Caco-2 (cell line): ENCODE results near the gene UCK1. TPM values are rescaled to one million over a fixed set of nuclear protein-coding genes. Genes with fewer than 3 reads are reported as not detected.
A peak's percentile ranks its signal among the peaks of the same experiment; 100 is the strongest.

Experiments
- BruUV-seq: library from RNA; stranded (reverse); fragments of 400-500 nt; replicated peaks from 2 replicates; lab custom pipeline; 2021; lab: Mats Ljungman, UMichigan
- CTCF ChIA-PET: fragments of 300-600 bp; sonication (Branson Sonifier 250); formaldehyde crosslinking; loops from one replicate; lab custom pipeline; 2022; ENCODE audit warnings: antibody characterized with exemption; lab: Charles Lee
- POLR2A ChIA-PET: fragments of 300-600 bp; sonication (Branson Sonifier 250); formaldehyde crosslinking; loops from one replicate; lab custom pipeline; 2022; ENCODE audit warnings: antibody characterized with exemption; lab: Charles Lee
- DNase-seq, 2 experiments: peaks; one replicate each; pipeline versions ENCODE4 v3.0.0 to v3.0.0-alpha.2; 2020 to 2022
- H3K27me3 ChIP-seq: replicated peaks from 2 replicates; pipeline ENCODE4 v1.6.0; 2011; ENCODE audit warnings: low read length; ENCODE audit not compliant: control insufficient read depth, insufficient read depth
- H3K36me3 ChIP-seq: 2 replicates; pipeline ENCODE4 v1.5.1; 2011; ENCODE audit warnings: low read length; ENCODE audit not compliant: control insufficient read depth, insufficient read depth
- H3K4me1 ChIP-seq: fragments of 250-450 bp; sonication (Bioruptor Pico); 2 replicates; pipeline ENCODE4 v1.5.1; 2020; ENCODE audit warnings: mild to moderate bottlenecking
- H3K4me3 ChIP-seq: 2 replicates; pipeline ENCODE4 v1.5.1; 2011; ENCODE audit warnings: low read depth, mild to moderate bottlenecking, control low read depth, low read length
- H3K9me3 ChIP-seq: fragments of 250-450 bp; sonication (Bioruptor Pico); 2 replicates; pipeline ENCODE4 v1.5.1; 2020; ENCODE audit warnings: mild to moderate bottlenecking, moderate library complexity
- H3K27ac Mint-ChIP-seq: one replicate; pipeline ENCODE4 v1.8.0; 2022; ENCODE audit warnings: mixed read lengths; ENCODE audit not compliant: unreplicated experiment
- H3K27me3 Mint-ChIP-seq: one replicate; pipeline ENCODE4 v1.8.0; 2022; ENCODE audit warnings: mixed read lengths; ENCODE audit not compliant: insufficient read depth, unreplicated experiment
- H3K36me3 Mint-ChIP-seq: one replicate; pipeline ENCODE4 v1.8.0; 2022; ENCODE audit warnings: mild to moderate bottlenecking, mixed read lengths; ENCODE audit not compliant: insufficient read depth, unreplicated experiment
- H3K4me1 Mint-ChIP-seq: one replicate; pipeline ENCODE4 v1.8.0; 2022; ENCODE audit warnings: low read depth, mixed read lengths; ENCODE audit not compliant: unreplicated experiment
- H3K4me3 Mint-ChIP-seq: one replicate; pipeline ENCODE4 v1.8.0; 2022; ENCODE audit warnings: mild to moderate bottlenecking, moderate library complexity, mixed read lengths; ENCODE audit not compliant: unreplicated experiment
- H3K9me3 Mint-ChIP-seq: one replicate; pipeline ENCODE4 v1.8.0; 2022; ENCODE audit warnings: mixed read lengths; ENCODE audit not compliant: unreplicated experiment
- intact Hi-C: fragments of 100-400 bp; cut with micrococcal nuclease; formaldehyde crosslinking; loops from one replicate; pipeline ENCODE4 v1.10.0; 2022; ENCODE audit not compliant: unreplicated experiment
- total RNA-seq: library from RNA; stranded (reverse); gene quantifications from 2 replicates; pipeline ENCODE4 v1.2.3, GENCODE V29; 2022
- TF ChIP-seq, protein P1 (sequence below), 2 experiments: fragments of 200-600 bp in 1 of 2; IDR thresholded peaks; 1 replicate in 1 of 2; 2 replicates in 1 of 2; pipeline versions ENCODE4 v1.5.1 to v1.8.0; 2011 to 2022; ENCODE audit warnings: antibody characterized with exemption in 1 of 2, control low read depth in 1 of 2, inconsistent platforms in 1 of 2, low read depth in 1 of 2, low read length in 1 of 2, mild to moderate bottlenecking in 1 of 2, moderate library complexity in 1 of 2; ENCODE audit not compliant: insufficient read depth in 1 of 2, severe bottlenecking in 1 of 2, unreplicated experiment in 1 of 2

The UCK1 gene
- total RNA-seq, 1 experiment from 2014 or later: 25.7 TPM

DNA sequence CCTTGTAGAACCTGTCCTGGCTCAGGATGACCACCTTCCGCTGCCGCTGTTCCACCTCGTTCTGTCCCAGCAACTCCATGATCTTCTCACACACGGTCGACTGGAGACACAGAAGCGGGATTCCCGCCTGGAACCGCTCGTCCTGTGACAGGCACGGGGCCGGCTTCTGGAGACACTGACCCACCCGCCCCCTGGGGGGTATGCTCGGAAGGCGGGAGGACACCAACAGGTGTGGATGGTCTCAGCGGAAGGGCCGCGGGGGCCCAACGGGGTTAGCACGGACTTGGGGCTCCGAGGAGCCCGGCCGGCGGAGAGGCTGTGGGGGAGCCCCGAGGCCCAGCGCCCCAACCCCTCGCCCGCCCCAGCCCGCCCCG lies 530 bp downstream of the UCK1 start:
- TF ChIP-seq, protein P1, sequence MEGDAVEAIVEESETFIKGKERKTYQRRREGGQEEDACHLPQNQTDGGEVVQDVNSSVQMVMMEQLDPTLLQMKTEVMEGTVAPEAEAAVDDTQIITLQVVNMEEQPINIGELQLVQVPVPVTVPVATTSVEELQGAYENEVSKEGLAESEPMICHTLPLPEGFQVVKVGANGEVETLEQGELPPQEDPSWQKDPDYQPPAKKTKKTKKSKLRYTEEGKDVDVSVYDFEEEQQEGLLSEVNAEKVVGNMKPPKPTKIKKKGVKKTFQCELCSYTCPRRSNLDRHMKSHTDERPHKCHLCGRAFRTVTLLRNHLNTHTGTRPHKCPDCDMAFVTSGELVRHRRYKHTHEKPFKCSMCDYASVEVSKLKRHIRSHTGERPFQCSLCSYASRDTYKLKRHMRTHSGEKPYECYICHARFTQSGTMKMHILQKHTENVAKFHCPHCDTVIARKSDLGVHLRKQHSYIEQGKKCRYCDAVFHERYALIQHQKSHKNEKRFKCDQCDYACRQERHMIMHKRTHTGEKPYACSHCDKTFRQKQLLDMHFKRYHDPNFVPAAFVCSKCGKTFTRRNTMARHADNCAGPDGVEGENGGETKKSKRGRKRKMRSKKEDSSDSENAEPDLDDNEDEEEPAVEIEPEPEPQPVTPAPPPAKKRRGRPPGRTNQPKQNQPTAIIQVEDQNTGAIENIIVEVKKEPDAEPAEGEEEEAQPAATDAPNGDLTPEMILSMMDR (IDR thresholded peaks at IDR 0.05; ENCODE audit: insufficient read depth in 1 of 2, low read depth in 1 of 2, low read length in 1 of 2, severe bottlenecking in 1 of 2, unreplicated experiment in 1 of 2): peak in 1 of 2 experiments; percentile 19
- no peaks in the 10 kb centered on the region for H3K27me3 ChIP-seq
- peak overlapping the region; percentile 86 for H3K4me3 ChIP-seq
- intact Hi-C loops: no loop called here
- peak overlapping the region; percentile 82 for H3K4me3 Mint-ChIP-seq
- CTCF ChIA-PET: no interaction called here
- peaks cover 4% of the 10 kb centered on the region for H3K36me3 ChIP-seq
- H3K27ac Mint-ChIP-seq: no peak overlapping the region
- no peaks in the 10 kb centered on the region for H3K27me3 Mint-ChIP-seq
- H3K9me3 ChIP-seq: no peaks in the 10 kb centered on the region
- H3K36me3 Mint-ChIP-seq: peaks cover 37% of the 10 kb centered on the region
- peaks cover 11% of the 10 kb centered on the region; the same call in 1 of the 2 replicates for H3K4me1 ChIP-seq
- BruUV-seq: TSS peak; percentile 18
- DNase-seq: peak; percentile 60 to 61
- H3K9me3 Mint-ChIP-seq: no peaks in the 10 kb centered on the region
- POLR2A ChIA-PET: no interaction called here
- H3K4me1 Mint-ChIP-seq: no peaks in the 10 kb centered on the region

DNA sequence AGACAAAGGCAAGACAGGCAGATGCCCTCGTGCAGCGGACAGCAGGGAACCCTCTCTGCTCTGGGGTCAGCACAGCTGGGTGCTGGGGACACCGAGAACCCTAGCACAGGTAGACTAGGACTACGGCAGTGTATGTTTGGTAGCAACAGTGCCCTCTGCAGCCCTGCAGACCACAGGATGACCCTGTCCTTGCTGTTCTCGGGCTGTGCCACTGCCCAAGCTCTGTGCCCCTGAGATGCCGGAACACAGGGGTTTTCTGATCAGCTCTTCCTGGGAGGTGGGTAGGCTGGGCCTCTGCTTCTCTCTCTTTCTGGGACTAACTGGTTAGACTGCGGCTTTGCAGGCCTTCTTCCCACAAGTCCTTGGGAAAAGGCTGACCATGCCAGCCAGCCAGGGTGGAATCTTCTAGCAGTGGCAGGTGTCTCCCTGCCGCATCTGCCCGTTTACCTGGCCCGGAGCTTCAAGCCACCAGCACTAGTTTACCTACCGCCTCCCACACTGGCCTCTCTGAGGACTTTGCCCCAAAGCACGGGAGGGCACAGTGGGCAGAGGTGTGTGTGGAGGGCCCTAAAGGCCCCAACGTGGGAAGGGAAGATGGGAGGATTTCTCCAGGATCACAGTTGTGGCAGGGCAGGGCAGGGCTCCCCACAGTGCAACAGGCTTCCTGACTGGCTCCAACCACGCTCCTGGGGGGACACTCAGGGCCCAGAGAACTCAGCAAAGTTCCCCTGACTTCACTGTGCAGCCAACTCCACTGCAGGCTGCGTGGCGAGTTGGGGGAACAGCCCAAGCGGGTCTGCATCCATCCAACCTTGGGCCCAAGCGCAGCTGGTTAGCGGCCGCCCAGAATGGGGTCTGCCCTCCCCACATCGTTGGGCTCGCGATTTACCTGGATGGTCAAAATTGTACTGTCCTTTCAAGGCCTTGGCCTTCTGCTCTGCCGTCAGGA lies 1.2 kb downstream of the UCK1 start:
- peaks cover 11% of the 10 kb centered on the region; the same call in 1 of the 2 replicates for H3K4me1 ChIP-seq
- ChIA-PET POLR2A (no interaction called here), CTCF (no interaction called here)
- H3K36me3 ChIP-seq: peaks cover 4% of the 10 kb centered on the region
- intact Hi-C loops: no loop called here
- peak overlapping the region; percentile 86 for H3K4me3 ChIP-seq
- H3K4me1 Mint-ChIP-seq: no peaks in the 10 kb centered on the region
- no peaks in the 10 kb centered on the region for H3K27me3 ChIP-seq
- H3K9me3 Mint-ChIP-seq: no peaks in the 10 kb centered on the region
- no peak overlapping the region for H3K27ac Mint-ChIP-seq
- H3K27me3 Mint-ChIP-seq: no peaks in the 10 kb centered on the region
- TF ChIP-seq, protein P1 (IDR thresholded peaks at IDR 0.05; ENCODE audit: insufficient read depth in 1 of 2, low read depth in 1 of 2, low read length in 1 of 2, severe bottlenecking in 1 of 2, unreplicated experiment in 1 of 2): no peak
- BruUV-seq: no TSS peak
- H3K4me3 Mint-ChIP-seq: peak overlapping the region; percentile 82
- peaks cover 42% of the 10 kb centered on the region for H3K36me3 Mint-ChIP-seq
- DNase-seq: no peak
- no peaks in the 10 kb centered on the region for H3K9me3 ChIP-seq

DNA sequence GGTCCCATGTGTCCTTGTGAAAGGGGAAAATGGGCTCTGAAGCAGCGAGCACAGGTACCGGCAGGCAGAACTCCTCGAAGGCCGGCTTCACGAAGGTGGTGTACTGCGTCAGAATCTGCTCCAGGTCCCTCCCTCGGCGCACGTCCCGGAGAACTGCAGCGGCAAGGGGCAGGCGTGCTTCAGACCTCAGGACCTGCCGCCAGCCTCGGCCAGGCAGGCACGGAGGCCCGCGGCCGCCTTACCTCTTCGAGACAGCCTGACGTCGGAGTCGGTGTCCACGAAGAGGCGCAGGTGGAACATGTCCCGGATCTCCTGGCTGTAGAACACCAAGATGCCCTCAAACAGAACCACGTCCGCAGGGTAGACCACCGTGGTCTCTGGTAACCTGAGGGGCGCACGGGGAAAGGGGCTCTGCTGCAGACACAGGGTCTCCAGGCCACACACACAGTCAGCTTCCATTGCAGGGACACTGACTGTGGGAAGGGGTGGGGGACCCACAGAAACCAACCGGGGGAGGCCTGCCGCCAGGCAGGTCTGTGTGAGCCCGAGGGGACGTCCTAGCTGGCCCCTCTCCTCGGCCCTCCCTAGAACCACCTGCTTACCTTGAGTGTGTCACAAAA lies 2.1 kb downstream of the UCK1 start:
- Mint-ChIP-seq H3K27ac (no peak overlapping the region), H3K9me3 (no peaks in the 10 kb centered on the region), H3K27me3 (no peaks in the 10 kb centered on the region), H3K4me3 (no peak overlapping the region), H3K4me1 (no peaks in the 10 kb centered on the region), H3K36me3 (peaks cover 50% of the 10 kb centered on the region)
- CTCF ChIA-PET: no interaction called here
- no peak overlapping the region for H3K4me3 ChIP-seq
- H3K27me3 ChIP-seq: no peaks in the 10 kb centered on the region
- no peaks in the 10 kb centered on the region for H3K9me3 ChIP-seq
- TF ChIP-seq, protein P1 (IDR thresholded peaks at IDR 0.05; ENCODE audit: insufficient read depth in 1 of 2, low read depth in 1 of 2, low read length in 1 of 2, severe bottlenecking in 1 of 2, unreplicated experiment in 1 of 2): no peak
- intact Hi-C loops: no loop called here
- H3K36me3 ChIP-seq: peaks cover 7% of the 10 kb centered on the region
- POLR2A ChIA-PET: no interaction called here
- BruUV-seq: no TSS peak
- peaks cover 11% of the 10 kb centered on the region; the same call in 1 of the 2 replicates for H3K4me1 ChIP-seq
- no peak for DNase-seq
